Pons (tissue), 1 donor: Measurements from ENCODE around the gene AFAP1.

ENCODE experiments used
- DNase-seq: peaks from one replicate; pipeline ENCODE4 v3.0.0-alpha.2; 2016; ENCODE audit warnings: low spot score

AFAP1 gene

DNA sequence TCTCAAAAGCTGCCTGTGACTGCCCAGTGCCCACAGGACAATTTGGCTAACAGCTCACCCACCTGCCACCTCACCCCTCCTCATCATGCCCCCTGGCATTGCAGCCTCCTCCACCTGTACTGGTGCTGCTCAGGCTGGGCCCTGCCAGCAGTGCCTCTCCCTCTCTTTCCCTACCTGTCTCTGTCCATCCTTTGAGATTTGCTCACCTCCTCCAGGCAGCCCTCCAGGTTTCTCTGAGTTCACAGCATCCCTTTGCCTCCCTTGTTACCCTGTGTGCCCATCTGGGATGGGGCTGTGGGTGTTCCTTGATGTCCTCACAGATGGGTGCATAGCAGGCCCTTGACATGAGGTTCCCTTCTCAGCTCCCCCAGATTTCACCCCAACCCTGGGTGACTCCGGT, 224.9 kb downstream of the AFAP1 start:
- DNase-seq: no peak

DNA sequence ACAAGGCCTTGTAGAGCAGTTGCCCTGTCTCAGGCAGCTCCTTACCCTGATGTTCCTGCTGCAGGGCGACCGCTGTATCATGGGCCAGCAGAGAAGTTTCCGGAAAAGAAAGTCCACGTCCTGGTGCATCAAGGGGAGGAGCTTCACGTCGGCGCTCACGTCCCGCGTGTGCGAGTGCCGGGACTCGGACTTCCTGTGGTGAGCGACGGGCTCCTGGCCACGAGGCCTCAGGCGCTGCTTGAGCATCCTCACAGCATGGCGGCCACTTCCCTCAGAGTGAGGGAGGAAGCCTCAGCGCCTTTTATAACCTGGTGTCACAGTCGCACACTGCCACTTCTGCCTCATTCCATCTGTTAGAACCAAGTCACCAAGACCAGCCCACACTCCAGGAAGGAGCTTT, 225.5 kb downstream of the AFAP1 start:
- DNase-seq: no peak

DNA sequence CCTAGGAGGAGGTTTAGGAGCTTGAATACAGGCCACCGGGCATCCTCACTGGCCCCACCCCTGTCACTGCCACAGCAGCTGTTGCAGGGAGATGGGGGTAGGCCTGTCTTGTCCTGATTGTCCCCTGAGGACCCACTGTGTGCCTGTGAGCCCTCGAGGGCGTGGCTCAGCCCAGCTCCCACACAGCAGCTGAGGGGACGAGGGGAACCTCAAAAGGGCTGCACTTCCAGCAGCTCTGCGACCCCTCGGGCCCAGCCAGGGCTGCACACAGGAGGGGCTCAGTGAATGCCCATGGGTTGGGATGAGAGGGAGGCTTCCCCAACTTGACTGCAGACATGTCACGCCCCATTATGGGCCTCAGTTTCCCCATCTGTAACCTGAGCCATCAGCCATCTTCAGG, 225.9 kb downstream of the AFAP1 start:
- DNase-seq: no peak

DNA sequence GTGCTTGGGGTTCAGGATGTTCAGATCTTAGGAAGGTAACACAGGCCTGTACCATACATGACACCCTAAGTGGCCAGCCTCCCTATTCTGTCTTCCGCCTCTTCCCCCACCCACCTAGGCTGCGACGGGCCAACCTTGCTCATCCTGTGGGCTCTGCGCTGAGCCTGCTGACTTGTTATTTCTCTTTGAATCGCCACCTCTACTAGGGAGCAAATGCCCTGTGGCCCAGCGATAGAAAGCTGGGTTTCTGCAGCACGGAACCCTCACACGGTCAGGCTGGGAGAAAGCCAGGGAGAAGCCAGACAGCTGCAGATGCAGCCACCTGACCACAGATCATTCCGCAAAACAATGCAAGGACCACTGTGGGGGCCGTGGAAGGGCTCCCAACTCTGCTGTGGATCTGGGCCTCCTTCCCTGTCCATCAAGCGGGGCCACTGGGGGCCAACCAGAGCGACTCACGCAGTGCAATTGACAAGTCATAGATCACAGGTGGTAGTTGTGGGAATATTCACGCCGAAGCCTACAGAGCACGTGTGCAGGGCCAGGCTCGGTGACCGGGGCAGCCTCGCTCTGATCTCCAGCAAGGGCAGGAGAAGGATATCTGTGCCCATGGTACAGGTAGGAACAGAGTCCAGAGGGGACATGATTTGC, 227.5 kb downstream of the AFAP1 start:
- DNase-seq: no peak

DNA sequence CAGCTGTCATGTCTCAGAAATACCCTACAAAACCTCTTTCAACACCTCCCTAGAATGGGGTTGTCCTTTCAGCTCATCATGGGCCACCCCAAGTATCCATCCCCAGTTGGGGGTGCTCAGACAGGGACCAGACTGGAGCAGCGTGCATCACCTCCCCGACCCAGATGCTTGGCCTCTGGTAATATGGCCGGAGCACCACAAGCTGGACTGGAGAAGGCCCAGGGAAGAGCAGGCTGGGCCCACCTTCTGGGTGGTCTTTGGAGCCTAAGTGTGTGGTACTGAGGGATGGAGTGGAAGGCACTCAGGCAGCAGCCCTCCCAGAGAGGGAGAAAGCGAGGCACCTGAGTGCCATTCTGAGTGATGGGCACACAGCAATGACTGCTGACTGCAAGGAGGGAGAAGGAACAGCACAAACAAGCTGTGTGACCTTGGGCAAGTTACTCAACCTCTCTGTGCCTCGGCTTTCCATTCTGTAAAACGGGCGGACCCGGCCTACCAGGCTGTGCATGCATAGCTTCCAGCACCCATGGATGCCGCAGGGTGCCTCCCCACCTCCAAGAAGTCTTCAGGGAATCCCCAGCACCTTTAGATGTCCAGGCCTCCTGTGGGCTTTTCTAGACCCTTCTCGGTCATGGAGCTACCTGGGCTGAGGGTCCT, 228.2 kb downstream of the AFAP1 start:
- no peak for DNase-seq

DNA sequence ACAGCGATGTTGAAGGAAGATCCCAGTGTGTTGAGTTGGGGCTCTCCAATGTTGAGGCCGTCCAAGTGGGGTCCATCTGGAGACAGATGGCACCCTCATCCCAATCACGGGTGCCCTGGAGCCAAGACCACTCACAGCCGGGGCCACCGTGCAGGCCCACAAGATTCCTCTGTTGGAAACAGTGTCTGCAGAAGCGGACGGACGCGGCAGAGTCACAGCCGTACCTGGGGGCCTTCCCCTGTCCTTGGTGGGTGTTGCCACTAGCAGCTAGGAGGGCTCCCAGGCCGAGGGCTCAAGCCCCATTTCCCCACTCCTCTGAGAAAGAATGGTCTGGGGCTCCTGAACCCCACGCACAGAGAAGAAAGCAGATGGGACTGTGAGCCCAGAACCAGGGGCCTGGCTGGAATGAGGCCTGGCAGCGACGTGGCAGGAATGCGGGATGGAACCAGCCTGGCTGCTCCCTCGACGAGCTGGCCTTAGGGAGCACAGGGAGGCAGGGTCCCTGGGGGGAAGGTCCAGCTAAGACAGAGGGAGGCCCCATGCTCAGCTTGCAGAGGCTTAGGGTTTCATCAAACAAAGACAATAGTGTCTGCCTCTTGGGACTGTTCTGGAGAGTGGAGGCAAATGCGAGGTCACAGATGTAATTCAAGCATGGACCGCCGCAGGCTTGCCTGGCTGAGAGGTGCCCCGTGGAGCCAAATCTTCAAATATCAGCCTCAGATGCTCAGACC, 228.9 kb downstream of the AFAP1 start:
- peak; percentile 53 for DNase-seq

DNA sequence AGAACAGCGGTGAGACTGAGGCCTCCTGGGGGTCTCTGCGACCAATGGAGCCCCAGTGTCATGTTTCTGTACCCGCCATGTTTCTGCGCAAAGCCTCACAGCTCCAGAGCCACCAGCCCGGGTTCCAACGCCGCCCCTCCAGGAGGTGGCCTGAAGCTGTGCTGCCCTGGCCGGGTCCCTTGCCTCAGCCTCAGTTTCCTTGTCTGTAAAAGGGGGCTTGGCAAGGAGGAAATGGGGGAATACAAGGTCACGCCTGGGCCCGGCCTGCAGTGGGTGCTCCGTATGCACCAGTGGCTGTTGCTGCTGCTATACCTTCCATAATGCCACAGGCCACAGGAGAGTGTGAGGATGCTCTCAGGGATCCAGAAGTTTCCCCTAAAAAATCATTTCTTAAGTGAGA, 229.5 kb downstream of the AFAP1 start:
- no peak for DNase-seq

DNA sequence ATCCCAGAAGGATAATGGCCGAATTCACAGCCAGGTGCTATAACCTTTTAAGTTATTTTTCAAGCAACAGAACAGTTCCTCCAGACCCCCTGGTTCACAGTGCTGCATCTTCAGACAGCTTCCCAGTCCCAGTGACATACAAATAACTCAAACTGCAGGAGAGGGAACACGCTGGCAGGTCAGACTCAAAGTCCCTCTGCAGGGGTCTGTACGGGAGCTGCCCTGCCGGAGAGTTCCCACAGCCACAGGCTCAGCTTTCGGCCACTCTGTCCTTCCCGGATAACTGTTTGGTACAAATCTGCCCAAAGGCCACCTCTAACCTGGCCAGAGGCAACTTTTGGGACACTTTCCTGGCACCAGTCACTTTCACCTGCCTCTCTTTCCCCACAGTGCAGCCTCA, 230.2 kb downstream of the AFAP1 start:
- no peak for DNase-seq

DNA sequence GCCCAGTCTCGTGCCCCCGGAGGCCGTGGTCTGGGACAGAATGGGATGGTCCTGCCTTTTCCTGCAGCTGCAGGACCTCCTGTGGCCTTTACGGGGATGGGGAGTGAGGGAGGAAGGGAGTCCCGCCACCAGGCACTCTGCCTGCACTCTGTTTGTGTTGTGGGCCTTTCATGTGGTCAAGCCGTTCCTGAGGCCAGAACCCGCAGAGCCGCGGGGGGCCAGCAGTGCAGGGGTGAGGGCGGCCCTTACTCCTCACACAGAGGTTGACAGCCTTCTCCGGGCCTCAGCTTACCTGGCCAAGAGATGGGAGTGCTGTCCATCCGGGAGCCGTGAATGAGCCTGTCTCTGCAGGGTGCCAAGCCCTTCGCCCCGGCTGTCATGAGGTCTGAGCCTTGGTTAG, 230.7 kb downstream of the AFAP1 start:
- no peak for DNase-seq
